H9 (cell line): ENCODE measurements around the gene UNC5A. TPM values are rescaled to one million over a fixed set of nuclear protein-coding genes. Genes with fewer than 3 reads are reported as not detected.

Experiments
- DNase-seq: peaks from one replicate; pipeline ENCODE4 v3.0.0-alpha.2; 2017
- H2AFZ ChIP-seq: one replicate; pipeline ENCODE4 v1.6.1; 2013; ENCODE audit warnings: mild to moderate bottlenecking, low read length, control low read depth, moderate library complexity
- H2AK5ac ChIP-seq: 2 replicates; pipeline ENCODE4 v1.6.1; 2013; ENCODE audit warnings: low read length, control low read depth, mixed read lengths; ENCODE audit not compliant: insufficient read length
- H2BK120ac ChIP-seq: one replicate; pipeline ENCODE4 v1.6.1; 2013; ENCODE audit warnings: low read depth, mild to moderate bottlenecking, low read length, control low read depth, inconsistent platforms; ENCODE audit not compliant: poor library complexity, severe bottlenecking
- H2BK12ac ChIP-seq: 2 replicates; pipeline ENCODE4 v1.6.1; 2013; ENCODE audit warnings: low read length, control low read depth, mixed read lengths, low read depth; ENCODE audit not compliant: insufficient read length
- H2BK15ac ChIP-seq: 2 replicates; pipeline ENCODE4 v1.6.1; 2013; ENCODE audit warnings: low read depth, low read length, control low read depth
- H2BK20ac ChIP-seq: one replicate; pipeline ENCODE4 v1.6.1; 2013; ENCODE audit warnings: low read depth, mild to moderate bottlenecking, low read length, control low read depth, inconsistent platforms; ENCODE audit not compliant: poor library complexity, severe bottlenecking
- H2BK5ac ChIP-seq: 2 replicates; pipeline ENCODE4 v1.6.1; 2013; ENCODE audit warnings: low read length, control low read depth, mixed read lengths; ENCODE audit not compliant: insufficient read length
- H3K14ac ChIP-seq: 2 replicates; pipeline ENCODE4 v1.6.1; 2013; ENCODE audit warnings: low read length, control low read depth; ENCODE audit not compliant: insufficient read depth
- H3K18ac ChIP-seq: 2 replicates; pipeline ENCODE4 v1.6.1; 2013; ENCODE audit warnings: low read depth, mild to moderate bottlenecking, mixed read lengths, low read length, control low read depth; ENCODE audit not compliant: insufficient read length
- H3K23ac ChIP-seq: 2 replicates; pipeline ENCODE4 v1.6.1; 2013; ENCODE audit warnings: low read length, control low read depth, mixed read lengths, low read depth; ENCODE audit not compliant: insufficient read length
- H3K23me2 ChIP-seq: 2 replicates; pipeline ENCODE4 v1.6.1; 2013; ENCODE audit warnings: low read depth, mild to moderate bottlenecking, mixed read lengths, low read length, control low read depth; ENCODE audit not compliant: insufficient read length, poor library complexity, severe bottlenecking
- H3K27ac ChIP-seq: 2 replicates; pipeline ENCODE4 v1.5.1; 2013; ENCODE audit warnings: low read length, control low read depth, mixed read lengths, low read depth; ENCODE audit not compliant: insufficient read length
- H3K27me3 ChIP-seq: 2 replicates; pipeline ENCODE4 v1.6.1; 2013; ENCODE audit warnings: low read length, control low read depth, inconsistent platforms; ENCODE audit not compliant: insufficient read depth
- H3K4ac ChIP-seq: 2 replicates; pipeline ENCODE4 v1.6.1; 2013; ENCODE audit warnings: low read depth, mild to moderate bottlenecking, control low read depth, inconsistent platforms, low read length, moderate library complexity
- H3K4me1 ChIP-seq: 2 replicates; pipeline ENCODE4 v1.6.1; 2013; ENCODE audit warnings: low read length, control low read depth, inconsistent platforms; ENCODE audit not compliant: insufficient read depth
- H3K4me2 ChIP-seq: 2 replicates; pipeline ENCODE4 v1.6.1; 2013; ENCODE audit warnings: low read length, control low read depth, mixed read lengths; ENCODE audit not compliant: insufficient read length, insufficient read depth
- H3K56ac ChIP-seq: 2 replicates; pipeline ENCODE4 v1.6.1; 2013; ENCODE audit warnings: low read depth, mild to moderate bottlenecking, mixed read lengths, low read length, control low read depth; ENCODE audit not compliant: insufficient read length
- H3K79me1 ChIP-seq: 2 replicates; pipeline ENCODE4 v1.6.1; 2013; ENCODE audit warnings: low read depth, mild to moderate bottlenecking, moderate library complexity, low read length, control low read depth, inconsistent platforms; ENCODE audit not compliant: insufficient read depth, poor library complexity, severe bottlenecking
- H3K79me2 ChIP-seq: 2 replicates; pipeline ENCODE4 v1.6.1; 2013; ENCODE audit warnings: low read length, control low read depth, inconsistent platforms; ENCODE audit not compliant: insufficient read depth
- H3K9ac ChIP-seq: 2 replicates; pipeline ENCODE4 v1.6.1; 2013; ENCODE audit warnings: low read length, control low read depth, mixed read lengths; ENCODE audit not compliant: insufficient read length; ENCODE audit errors: extremely low read depth
- H3K9me3 ChIP-seq: one replicate; pipeline ENCODE4 v1.6.1; 2013; ENCODE audit warnings: low read depth, low read length, inconsistent platforms; ENCODE audit not compliant: control insufficient read depth
- H3T11ph ChIP-seq: one replicate; pipeline ENCODE4 v1.6.1; 2013; ENCODE audit warnings: mild to moderate bottlenecking, low read length, control low read depth, inconsistent platforms
- H4K20me1 ChIP-seq: one replicate; pipeline ENCODE4 v1.6.1; 2013; ENCODE audit not compliant: control insufficient read depth, insufficient read length, insufficient read depth
- H4K5ac ChIP-seq: 2 replicates; pipeline ENCODE4 v1.6.1; 2013; ENCODE audit warnings: low read depth, mild to moderate bottlenecking, mixed read lengths, low read length, control low read depth; ENCODE audit not compliant: insufficient read length
- H4K8ac ChIP-seq: replicated peaks from 2 replicates; pipeline ENCODE4 v1.6.1; 2013; ENCODE audit warnings: low read length, control low read depth, mixed read lengths, low read depth; ENCODE audit not compliant: insufficient read length
- H4K91ac ChIP-seq: 2 replicates; pipeline ENCODE4 v1.6.1; 2013; ENCODE audit warnings: low read depth, mild to moderate bottlenecking, moderate library complexity, mixed read lengths, low read length, control low read depth; ENCODE audit not compliant: insufficient read length
- H3K27ac Mint-ChIP-seq, 3 experiments: 2 replicates in 2 of 3; 3 replicates in 1 of 3; pipeline ENCODE4 v1.8.0; 2020 to 2021; ENCODE audit warnings: mixed read lengths in 3 of 3, mild to moderate bottlenecking in 1 of 3, moderate library complexity in 1 of 3
- H3K27me3 Mint-ChIP-seq: 2 replicates; pipeline ENCODE4 v1.8.0; 2021; ENCODE audit warnings: low read depth, mild to moderate bottlenecking, moderate library complexity, mixed read lengths
- H3K36me3 Mint-ChIP-seq, 3 experiments: 2 replicates in 2 of 3; 3 replicates in 1 of 3; pipeline ENCODE4 v1.8.0; 2020 to 2021; ENCODE audit warnings: low read depth in 3 of 3, mixed read lengths in 3 of 3; ENCODE audit not compliant: insufficient read depth in 1 of 3
- H3K4me1 Mint-ChIP-seq, 2 experiments: 2 replicates each; pipeline ENCODE4 v1.8.0; 2020; ENCODE audit warnings: mixed read lengths in 2 of 2
- H3K4me3 Mint-ChIP-seq, 2 experiments: 2 replicates in 1 of 2; 3 replicates in 1 of 2; pipeline ENCODE4 v1.8.0; 2020 to 2021; ENCODE audit warnings: mild to moderate bottlenecking in 2 of 2, mixed read lengths in 2 of 2, moderate library complexity in 1 of 2
- H3K9me3 Mint-ChIP-seq, 2 experiments: 2 replicates in 1 of 2; 3 replicates in 1 of 2; pipeline ENCODE4 v1.8.0; 2020; ENCODE audit warnings: mild to moderate bottlenecking in 2 of 2, mixed read lengths in 2 of 2, moderate library complexity in 1 of 2
- CTCF ChIP-seq: fragments of 200-600 bp; sonication (generic); conservative IDR thresholded peaks from 3 replicates; pipeline ENCODE4 v1.8.0; 2021; ENCODE audit warnings: antibody characterized with exemption, mild to moderate bottlenecking
- WGBS: extraction: QIAGEN DNeasy Blood & Tissue Kit; methylation state at CpG from one replicate; pipeline ENCODE4 v1.1.7; 2013; ENCODE audit warnings: missing lambda C conversion rate, low lambda C conversion rate, mixed read lengths; ENCODE audit not compliant: insufficient read length; ENCODE audit errors: extremely low coverage; 5-methylcytosine and 5-hydroxymethylcytosine counted together
- total RNA-seq: library from RNA; stranded (reverse); gene quantifications from 2 replicates; pipeline ENCODE4 v1.2.1, GENCODE V29; 2021

UNC5A gene
- total RNA-seq, 1 experiment from 2014 or later = 4.4 TPM

DNA sequence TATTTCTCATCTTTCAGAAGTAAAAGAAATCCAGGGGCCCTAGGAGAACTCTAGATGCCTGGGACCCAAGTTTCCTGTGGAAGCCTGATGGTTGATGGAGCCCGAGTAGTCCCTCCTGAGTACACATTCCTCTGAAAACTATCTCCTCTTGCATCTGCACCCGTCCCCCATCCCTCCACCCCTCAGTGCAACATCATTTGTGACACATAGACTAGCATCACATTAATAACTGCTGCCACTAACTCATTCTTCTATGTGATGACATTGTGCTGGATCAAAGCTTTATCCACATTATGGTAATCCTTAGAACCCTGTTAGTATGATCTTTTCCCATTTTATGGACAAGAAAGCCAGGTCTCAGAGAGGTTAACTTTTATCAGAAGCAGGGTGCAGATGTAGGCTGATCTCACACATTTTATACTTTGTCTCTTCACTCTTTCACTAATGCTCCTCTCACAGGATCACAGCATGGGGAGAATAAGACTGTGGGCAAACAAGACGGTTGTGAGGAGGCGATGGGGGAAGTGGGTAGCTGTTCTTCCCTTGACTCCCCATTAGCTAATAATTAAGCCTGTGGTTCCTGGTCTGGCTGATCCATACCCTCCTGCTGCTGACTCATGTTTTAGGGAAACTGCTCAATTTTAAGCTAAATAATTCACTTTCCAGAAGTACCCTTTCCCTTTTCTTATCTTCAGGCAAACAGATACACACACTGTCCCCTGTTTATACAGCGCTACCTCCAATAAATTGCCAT, 92.7 kb downstream of the UNC5A start:
- Histone ChIP-seq H3K9ac (no peak overlapping the region), H2BK20ac (no peak overlapping the region), H2BK5ac (no peak overlapping the region), H3K4me1 (no peaks in the 10 kb centered on the region; the same call in 1 of the 2 replicates), H3K23me2 (no peaks in the 10 kb centered on the region), H3K18ac (no peak overlapping the region), H3K4me2 (no peak overlapping the region), H2AK5ac (no peak overlapping the region), H2BK12ac (no peak overlapping the region), H3K79me1 (no peaks in the 10 kb centered on the region), H4K91ac (no peak overlapping the region), H4K5ac (no peak overlapping the region), H3K23ac (no peak overlapping the region), H3K4ac (no peak overlapping the region), H2BK120ac (no peak overlapping the region), H4K8ac (no peak overlapping the region), H3K27me3 (no peaks in the 10 kb centered on the region), H3K79me2 (no peaks in the 10 kb centered on the region), H3K9me3 (no peaks in the 10 kb centered on the region), H2BK15ac (no peak overlapping the region), H3K14ac (no peak overlapping the region), H3K27ac (no peak overlapping the region), H3K56ac (no peak overlapping the region), H4K20me1 (no peaks in the 10 kb centered on the region), H2AFZ (no peak overlapping the region), H3T11ph (no peak overlapping the region)
- Mint-ChIP-seq H3K9me3 (no peaks in the 10 kb centered on the region), H3K27me3 (no peaks in the 10 kb centered on the region), H3K4me3 (no peak overlapping the region), H3K27ac (no peak overlapping the region), H3K4me1 (peaks cover 15 to 20% of the 10 kb centered on the region in 2 experiments), H3K36me3 (peaks cover 21 to 61% (median 36%) of the 10 kb centered on the region in 3 experiments; a peak in 6 of 7 replicates)
- no peak for DNase-seq
- no peak for TF ChIP-seq CTCF
- no CpG with 5 or more reads among the region's 5 CpGs for WGBS
